ENCODE data around the gene SMPD4.
"Not testable (repeated sequence)": the region's sequence is repeated elsewhere in the genome, so short reads cannot be mapped to it uniquely, and the experiment has no call there.

The SMPD4 gene

GRCh38 chr2:130158631-130159030, 22.8 kb downstream of the SMPD4 start:
- Histone ChIP-seq H3K4me3 (ENCODE audit: low read length) (no peak overlapping the region), H2AFZ (ENCODE audit: low read depth, low read length) (no peak overlapping the region), H3K9me3 (ENCODE audit: low read length) (no peaks in the 10 kb centered on the region), H3K27me3 (ENCODE audit: insufficient read depth, low read length) (no peaks in the 10 kb centered on the region), H3K4me1 (ENCODE audit: insufficient read depth, low read length) (no peaks in the 10 kb centered on the region), H3K36me3 (ENCODE audit: insufficient read depth, low read length) (peaks cover 40% of the 10 kb centered on the region)

- H2AFZ ChIP-seq (ENCODE audit: low read depth, low read length); H3K4me1 ChIP-seq (ENCODE audit: insufficient read depth, low read length); H3K4me3 ChIP-seq (ENCODE audit: low read length); H3K9me3 ChIP-seq (ENCODE audit: low read length); H3K27me3 ChIP-seq (ENCODE audit: insufficient read depth, low read length): not testable (repeated sequence)
- peaks cover 38% of the 10 kb centered on the region for H3K36me3 ChIP-seq (ENCODE audit: insufficient read depth, low read length)
Measured at GRCh38 chr2:130157825-130158514, 23.4 kb downstream of the SMPD4 start.

GRCh38 chr2:130157354-130157753, 24.0 kb downstream of the SMPD4 start:
- H3K27me3 ChIP-seq (ENCODE audit: insufficient read depth, low read length); H3K4me1 ChIP-seq (ENCODE audit: insufficient read depth, low read length); H3K9me3 ChIP-seq (ENCODE audit: low read length); H2AFZ ChIP-seq (ENCODE audit: low read depth, low read length); H3K4me3 ChIP-seq (ENCODE audit: low read length): not testable (repeated sequence)
- H3K36me3 ChIP-seq (ENCODE audit: insufficient read depth, low read length): peaks cover 38% of the 10 kb centered on the region

- Histone ChIP-seq H3K9me3 (ENCODE audit: low read length) (no peaks in the 10 kb centered on the region), H3K36me3 (ENCODE audit: insufficient read depth, low read length) (peaks cover 43% of the 10 kb centered on the region), H3K4me3 (ENCODE audit: low read length) (no peak overlapping the region)
Measured at GRCh38 chr2:130156624-130157004, 24.8 kb downstream of the SMPD4 start.

GRCh38 chr2:130155956-130156623, 25.3 kb downstream of the SMPD4 start:
- not testable (repeated sequence) for H3K4me1 ChIP-seq (ENCODE audit: insufficient read depth, low read length); H3K9me3 ChIP-seq (ENCODE audit: low read length); H2AFZ ChIP-seq (ENCODE audit: low read depth, low read length); H3K4me3 ChIP-seq (ENCODE audit: low read length); H3K27me3 ChIP-seq (ENCODE audit: insufficient read depth, low read length)
- H3K36me3 ChIP-seq (ENCODE audit: insufficient read depth, low read length): peaks cover 43% of the 10 kb centered on the region

More at GRCh38 chr2:130156624-130157004, 24.8 kb downstream of the SMPD4 start:
- H3K4me1 ChIP-seq (ENCODE audit: insufficient read depth, low read length): no peaks in the 10 kb centered on the region
- H3K27me3 ChIP-seq (ENCODE audit: insufficient read depth, low read length): no peaks in the 10 kb centered on the region
- H2AFZ ChIP-seq (ENCODE audit: low read depth, low read length): no peak overlapping the region

GRCh38 chr2:130154773-130155765, 26.3 kb downstream of the SMPD4 start:
- Histone ChIP-seq H3K27me3 (ENCODE audit: insufficient read depth, low read length) (no peaks in the 10 kb centered on the region), H3K4me3 (ENCODE audit: low read length) (no peak overlapping the region), H3K9me3 (ENCODE audit: low read length) (no peaks in the 10 kb centered on the region), H3K4me1 (ENCODE audit: insufficient read depth, low read length) (no peaks in the 10 kb centered on the region), H2AFZ (ENCODE audit: low read depth, low read length) (no peak overlapping the region), H3K36me3 (ENCODE audit: insufficient read depth, low read length) (peaks cover 41% of the 10 kb centered on the region)

- H3K27me3 ChIP-seq (ENCODE audit: insufficient read depth, low read length); H3K9me3 ChIP-seq (ENCODE audit: low read length); H3K4me3 ChIP-seq (ENCODE audit: low read length); H2AFZ ChIP-seq (ENCODE audit: low read depth, low read length); H3K4me1 ChIP-seq (ENCODE audit: insufficient read depth, low read length): not testable (repeated sequence)
- H3K36me3 ChIP-seq (ENCODE audit: insufficient read depth, low read length): peaks cover 34% of the 10 kb centered on the region
Measured at GRCh38 chr2:130154423-130154770, 27.0 kb downstream of the SMPD4 start.

GRCh38 chr2:130153721-130154422, 27.5 kb downstream of the SMPD4 start:
- H3K36me3 ChIP-seq (ENCODE audit: insufficient read depth, low read length): peaks cover 33% of the 10 kb centered on the region
- H3K4me1 ChIP-seq (ENCODE audit: insufficient read depth, low read length); H3K9me3 ChIP-seq (ENCODE audit: low read length); H3K27me3 ChIP-seq (ENCODE audit: insufficient read depth, low read length); H2AFZ ChIP-seq (ENCODE audit: low read depth, low read length); H3K4me3 ChIP-seq (ENCODE audit: low read length): not testable (repeated sequence)

- Histone ChIP-seq H3K4me1 (ENCODE audit: insufficient read depth, low read length) (no peaks in the 10 kb centered on the region), H3K27me3 (ENCODE audit: insufficient read depth, low read length) (no peaks in the 10 kb centered on the region), H3K4me3 (ENCODE audit: low read length) (no peak overlapping the region), H2AFZ (ENCODE audit: low read depth, low read length) (no peak overlapping the region), H3K9me3 (ENCODE audit: low read length) (no peaks in the 10 kb centered on the region), H3K36me3 (ENCODE audit: insufficient read depth, low read length) (peaks cover 33% of the 10 kb centered on the region)
Measured at GRCh38 chr2:130152816-130153595, 28.4 kb downstream of the SMPD4 start.

GRCh38 chr2:130152136-130152815, 29.1 kb downstream of the SMPD4 start:
- not testable (repeated sequence) for H3K27me3 ChIP-seq (ENCODE audit: insufficient read depth, low read length); H3K4me3 ChIP-seq (ENCODE audit: low read length); H3K4me1 ChIP-seq (ENCODE audit: insufficient read depth, low read length); H3K9me3 ChIP-seq (ENCODE audit: low read length); H2AFZ ChIP-seq (ENCODE audit: low read depth, low read length)
- H3K36me3 ChIP-seq (ENCODE audit: insufficient read depth, low read length): peaks cover 29% of the 10 kb centered on the region

GRCh38 chr2:130151145-130151512, 30.3 kb downstream of the SMPD4 start:
- H3K9me3 ChIP-seq (ENCODE audit: low read length); H3K27me3 ChIP-seq (ENCODE audit: insufficient read depth, low read length); H3K4me1 ChIP-seq (ENCODE audit: insufficient read depth, low read length); H2AFZ ChIP-seq (ENCODE audit: low read depth, low read length); H3K4me3 ChIP-seq (ENCODE audit: low read length): not testable (repeated sequence)
- peaks cover 24% of the 10 kb centered on the region for H3K36me3 ChIP-seq (ENCODE audit: insufficient read depth, low read length)
